HepG2 (cell line): ENCODE measurements around the gene CFD. TPM values are rescaled to one million over a fixed set of nuclear protein-coding genes. Genes with fewer than 3 reads are reported as not detected.

Source experiments
- ARNT ChIP-seq: fragments of 450-650 bp; IDR thresholded peaks from 2 replicates; pipeline ENCODE4 v1.6.1; 2017
- ELF1 ChIP-seq: sonication (generic); formaldehyde crosslinking; IDR thresholded peaks from 2 replicates; pipeline ENCODE4 v1.4.0; 2020; ENCODE audit warnings: missing genetic modification reagents
- HNRNPL ChIP-seq: fragments of 200-400 bp; formaldehyde crosslinking; IDR thresholded peaks from 2 replicates; pipeline ENCODE4 v1.6.1; 2017; ENCODE audit warnings: mild to moderate bottlenecking, low read depth, low read length
- KDM6A ChIP-seq: IDR thresholded peaks from 2 replicates; pipeline ENCODE4 v1.6.1; 2016; ENCODE audit warnings: low read depth
- MLLT10 ChIP-seq: sonication (generic); formaldehyde crosslinking; IDR thresholded peaks from 2 replicates; pipeline ENCODE4 v1.4.0; 2020; ENCODE audit warnings: missing genetic modification reagents
- ZFP36L1 ChIP-seq: sonication (generic); formaldehyde crosslinking; IDR thresholded peaks from 2 replicates; pipeline ENCODE4 v1.8.0; 2022; ENCODE audit warnings: mild to moderate bottlenecking, missing genetic modification reagents, moderate library complexity
- ZKSCAN8 ChIP-seq: IDR thresholded peaks from 2 replicates; pipeline ENCODE4 v1.6.1; 2016; ENCODE audit warnings: borderline replicate concordance, missing genetic modification reagents, missing compliant biosample characterization
- ZNF124 ChIP-seq: sonication (generic); formaldehyde crosslinking; IDR thresholded peaks from 2 replicates; pipeline ENCODE4 v1.4.0; 2020; ENCODE audit warnings: missing genetic modification reagents
- ZNF24 ChIP-seq: fragments of 450-650 bp; IDR thresholded peaks from 2 replicates; pipeline ENCODE4 v1.6.1; 2017; ENCODE audit warnings: antibody characterized with exemption, mild to moderate bottlenecking
- ZNF709 ChIP-seq: sonication (generic); formaldehyde crosslinking; IDR thresholded peaks from 2 replicates; pipeline ENCODE4 v1.5.0; 2020; ENCODE audit warnings: mild to moderate bottlenecking, missing genetic modification reagents
- polyA plus RNA-seq, 8 experiments: library from polyadenylated mRNA; depleted of rRNA in 3 of 8; stranded (reverse) in 7 of 8; unstranded in 1 of 8; fragments of >200 nt; fragmentation: Illumina TruSeq in 4 of 8; extraction: Trizol in 4 of 8; gene quantifications; 2 replicates each; pipeline versions ENCODE4 v1.2.1 to v1.2.3, GENCODE V29; 2011 to 2016; ENCODE audit warnings: low read depth in 4 of 8, missing spikeins in 1 of 8, mixed read lengths in 1 of 8; ENCODE audit not compliant: insufficient read depth in 1 of 8
- total RNA-seq, 5 experiments: library from RNA; depleted of rRNA; stranded (reverse); fragments of >200 nt; fragmentation: Illumina TruSeq; extraction: Trizol; gene quantifications; 2 replicates each; pipeline ENCODE4 v1.2.3, GENCODE V29; 2016; ENCODE audit warnings: low read depth in 1 of 5
- TF ChIP-seq, protein P1 (sequence below): sonication (generic); formaldehyde crosslinking; IDR thresholded peaks from 2 replicates; pipeline ENCODE4 v1.8.1; 2022; ENCODE audit warnings: low read depth, mild to moderate bottlenecking, missing genetic modification reagents
- TF ChIP-seq, protein P2 (sequence below): sonication (generic); formaldehyde crosslinking; IDR thresholded peaks from 2 replicates; pipeline ENCODE4 v1.4.0; 2020; ENCODE audit warnings: mild to moderate bottlenecking, missing genetic modification reagents
- TF ChIP-seq, protein P3 (sequence below): sonication (generic); formaldehyde crosslinking; IDR thresholded peaks from 2 replicates; pipeline ENCODE4 v1.5.0; 2020; ENCODE audit warnings: missing genetic modification reagents, mild to moderate bottlenecking, borderline replicate concordance
- TF ChIP-seq, protein P4 (sequence below): sonication (generic); formaldehyde crosslinking; IDR thresholded peaks from 2 replicates; pipeline ENCODE4 v1.4.0; 2020; ENCODE audit warnings: missing genetic modification reagents

Gene CFD
- total and polyA plus RNA-seq, 2 of the 13 experiments (the other 11 are each of a cell fraction or from before 2014, with no cell fraction given): 2.3 to 4.6 TPM

DNA sequence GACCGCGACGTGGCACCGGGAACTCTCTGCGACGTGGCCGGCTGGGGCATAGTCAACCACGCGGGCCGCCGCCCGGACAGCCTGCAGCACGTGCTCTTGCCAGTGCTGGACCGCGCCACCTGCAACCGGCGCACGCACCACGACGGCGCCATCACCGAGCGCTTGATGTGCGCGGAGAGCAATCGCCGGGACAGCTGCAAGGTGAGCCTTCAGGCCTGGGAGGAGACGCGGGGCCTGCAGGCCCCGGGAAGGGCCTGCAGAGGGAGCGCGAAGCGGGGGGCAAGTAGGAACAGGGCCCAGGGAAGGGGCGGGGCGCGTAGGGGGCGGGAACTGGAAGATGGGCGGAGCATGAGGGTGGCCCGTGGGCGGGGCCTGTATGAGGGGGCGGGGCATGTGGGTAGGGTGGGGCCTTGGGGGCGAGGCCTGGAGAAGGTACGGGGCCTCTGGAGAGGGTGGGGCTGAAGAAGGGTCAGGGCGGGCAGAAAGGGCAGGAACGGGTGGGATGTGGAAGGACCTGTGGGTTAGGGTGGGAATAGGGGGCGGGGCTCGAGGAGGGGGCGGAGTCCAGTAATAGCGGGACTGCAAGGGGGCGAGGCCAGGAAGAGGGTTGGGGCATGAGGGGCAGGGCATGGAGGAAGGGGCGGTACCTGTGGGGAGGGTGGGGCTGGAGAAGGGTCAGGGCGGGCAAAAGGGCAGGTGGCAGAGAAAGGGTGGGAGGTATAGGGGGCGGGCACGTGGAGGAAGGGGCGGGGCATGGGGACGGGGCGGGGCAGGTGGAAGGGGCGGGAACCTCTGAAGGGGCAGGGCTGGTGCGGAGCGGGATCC lies 2.5 kb downstream of the CFD start (continued):
- TF ChIP-seq, protein P1, sequence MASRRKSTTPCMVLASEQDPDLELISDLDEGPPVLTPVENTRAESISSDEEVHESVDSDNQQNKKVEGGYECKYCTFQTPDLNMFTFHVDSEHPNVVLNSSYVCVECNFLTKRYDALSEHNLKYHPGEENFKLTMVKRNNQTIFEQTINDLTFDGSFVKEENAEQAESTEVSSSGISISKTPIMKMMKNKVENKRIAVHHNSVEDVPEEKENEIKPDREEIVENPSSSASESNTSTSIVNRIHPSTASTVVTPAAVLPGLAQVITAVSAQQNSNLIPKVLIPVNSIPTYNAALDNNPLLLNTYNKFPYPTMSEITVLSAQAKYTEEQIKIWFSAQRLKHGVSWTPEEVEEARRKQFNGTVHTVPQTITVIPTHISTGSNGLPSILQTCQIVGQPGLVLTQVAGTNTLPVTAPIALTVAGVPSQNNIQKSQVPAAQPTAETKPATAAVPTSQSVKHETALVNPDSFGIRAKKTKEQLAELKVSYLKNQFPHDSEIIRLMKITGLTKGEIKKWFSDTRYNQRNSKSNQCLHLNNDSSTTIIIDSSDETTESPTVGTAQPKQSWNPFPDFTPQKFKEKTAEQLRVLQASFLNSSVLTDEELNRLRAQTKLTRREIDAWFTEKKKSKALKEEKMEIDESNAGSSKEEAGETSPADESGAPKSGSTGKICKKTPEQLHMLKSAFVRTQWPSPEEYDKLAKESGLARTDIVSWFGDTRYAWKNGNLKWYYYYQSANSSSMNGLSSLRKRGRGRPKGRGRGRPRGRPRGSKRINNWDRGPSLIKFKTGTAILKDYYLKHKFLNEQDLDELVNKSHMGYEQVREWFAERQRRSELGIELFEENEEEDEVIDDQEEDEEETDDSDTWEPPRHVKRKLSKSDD (CRISPR knock-in tag): peak; percentile 81; the same call in 1 of the 2 replicates
- TF ChIP-seq HNRNPL (0 out of 2 replicates have a peak, but pooled peaks have one; percentile 26), MLLT10 (CRISPR knock-in tag) (no peak), KDM6A (CRISPR knock-in tag) (no peak), ZKSCAN8 (CRISPR knock-in tag) (no peak), ZFP36L1 (CRISPR knock-in tag) (no peak), ARNT (no peak), ZNF24 (no peak), ZNF124 (CRISPR knock-in tag) (no peak), ZNF709 (CRISPR knock-in tag) (no peak), ELF1 (CRISPR knock-in tag) (no peak)
- TF ChIP-seq, protein P2, sequence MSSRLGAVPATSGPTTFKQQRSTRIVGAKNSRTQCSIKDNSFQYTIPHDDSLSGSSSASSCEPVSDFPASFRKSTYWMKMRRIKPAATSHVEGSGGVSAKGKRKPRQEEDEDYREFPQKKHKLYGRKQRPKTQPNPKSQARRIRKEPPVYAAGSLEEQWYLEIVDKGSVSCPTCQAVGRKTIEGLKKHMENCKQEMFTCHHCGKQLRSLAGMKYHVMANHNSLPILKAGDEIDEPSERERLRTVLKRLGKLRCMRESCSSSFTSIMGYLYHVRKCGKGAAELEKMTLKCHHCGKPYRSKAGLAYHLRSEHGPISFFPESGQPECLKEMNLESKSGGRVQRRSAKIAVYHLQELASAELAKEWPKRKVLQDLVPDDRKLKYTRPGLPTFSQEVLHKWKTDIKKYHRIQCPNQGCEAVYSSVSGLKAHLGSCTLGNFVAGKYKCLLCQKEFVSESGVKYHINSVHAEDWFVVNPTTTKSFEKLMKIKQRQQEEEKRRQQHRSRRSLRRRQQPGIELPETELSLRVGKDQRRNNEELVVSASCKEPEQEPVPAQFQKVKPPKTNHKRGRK (CRISPR knock-in tag): no peak
- TF ChIP-seq, protein P3, sequence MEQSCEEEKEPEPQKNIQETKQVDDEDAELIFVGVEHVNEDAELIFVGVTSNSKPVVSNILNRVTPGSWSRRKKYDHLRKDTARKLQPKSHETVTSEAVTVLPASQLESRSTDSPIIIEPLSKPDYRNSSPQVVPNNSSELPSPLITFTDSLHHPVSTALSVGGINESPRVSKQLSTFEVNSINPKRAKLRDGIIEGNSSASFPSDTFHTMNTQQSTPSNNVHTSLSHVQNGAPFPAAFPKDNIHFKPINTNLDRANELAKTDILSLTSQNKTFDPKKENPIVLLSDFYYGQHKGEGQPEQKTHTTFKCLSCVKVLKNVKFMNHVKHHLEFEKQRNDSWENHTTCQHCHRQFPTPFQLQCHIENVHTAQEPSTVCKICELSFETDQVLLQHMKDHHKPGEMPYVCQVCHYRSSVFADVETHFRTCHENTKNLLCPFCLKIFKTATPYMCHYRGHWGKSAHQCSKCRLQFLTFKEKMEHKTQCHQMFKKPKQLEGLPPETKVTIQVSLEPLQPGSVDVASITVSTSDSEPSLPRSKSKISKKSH (CRISPR knock-in tag): no peak
- TF ChIP-seq, protein P4, sequence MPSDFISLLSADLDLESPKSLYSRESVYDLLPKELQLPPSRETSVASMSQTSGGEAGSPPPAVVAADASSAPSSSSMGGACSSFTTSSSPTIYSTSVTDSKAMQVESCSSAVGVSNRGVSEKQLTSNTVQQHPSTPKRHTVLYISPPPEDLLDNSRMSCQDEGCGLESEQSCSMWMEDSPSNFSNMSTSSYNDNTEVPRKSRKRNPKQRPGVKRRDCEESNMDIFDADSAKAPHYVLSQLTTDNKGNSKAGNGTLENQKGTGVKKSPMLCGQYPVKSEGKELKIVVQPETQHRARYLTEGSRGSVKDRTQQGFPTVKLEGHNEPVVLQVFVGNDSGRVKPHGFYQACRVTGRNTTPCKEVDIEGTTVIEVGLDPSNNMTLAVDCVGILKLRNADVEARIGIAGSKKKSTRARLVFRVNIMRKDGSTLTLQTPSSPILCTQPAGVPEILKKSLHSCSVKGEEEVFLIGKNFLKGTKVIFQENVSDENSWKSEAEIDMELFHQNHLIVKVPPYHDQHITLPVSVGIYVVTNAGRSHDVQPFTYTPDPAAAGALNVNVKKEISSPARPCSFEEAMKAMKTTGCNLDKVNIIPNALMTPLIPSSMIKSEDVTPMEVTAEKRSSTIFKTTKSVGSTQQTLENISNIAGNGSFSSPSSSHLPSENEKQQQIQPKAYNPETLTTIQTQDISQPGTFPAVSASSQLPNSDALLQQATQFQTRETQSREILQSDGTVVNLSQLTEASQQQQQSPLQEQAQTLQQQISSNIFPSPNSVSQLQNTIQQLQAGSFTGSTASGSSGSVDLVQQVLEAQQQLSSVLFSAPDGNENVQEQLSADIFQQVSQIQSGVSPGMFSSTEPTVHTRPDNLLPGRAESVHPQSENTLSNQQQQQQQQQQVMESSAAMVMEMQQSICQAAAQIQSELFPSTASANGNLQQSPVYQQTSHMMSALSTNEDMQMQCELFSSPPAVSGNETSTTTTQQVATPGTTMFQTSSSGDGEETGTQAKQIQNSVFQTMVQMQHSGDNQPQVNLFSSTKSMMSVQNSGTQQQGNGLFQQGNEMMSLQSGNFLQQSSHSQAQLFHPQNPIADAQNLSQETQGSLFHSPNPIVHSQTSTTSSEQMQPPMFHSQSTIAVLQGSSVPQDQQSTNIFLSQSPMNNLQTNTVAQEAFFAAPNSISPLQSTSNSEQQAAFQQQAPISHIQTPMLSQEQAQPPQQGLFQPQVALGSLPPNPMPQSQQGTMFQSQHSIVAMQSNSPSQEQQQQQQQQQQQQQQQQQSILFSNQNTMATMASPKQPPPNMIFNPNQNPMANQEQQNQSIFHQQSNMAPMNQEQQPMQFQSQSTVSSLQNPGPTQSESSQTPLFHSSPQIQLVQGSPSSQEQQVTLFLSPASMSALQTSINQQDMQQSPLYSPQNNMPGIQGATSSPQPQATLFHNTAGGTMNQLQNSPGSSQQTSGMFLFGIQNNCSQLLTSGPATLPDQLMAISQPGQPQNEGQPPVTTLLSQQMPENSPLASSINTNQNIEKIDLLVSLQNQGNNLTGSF (CRISPR knock-in tag): no peak
